HG02970 (cell line): ENCODE measurements around the gene GPATCH2.

Experiments
- ATAC-seq: cut with Tn5 transposase; IDR thresholded peaks from one replicate; pipeline ENCODE4 v1.9.1; 2021; ENCODE audit warnings: mild to moderate bottlenecking, moderate library complexity, moderate number of reproducible peaks; ENCODE audit not compliant: unreplicated experiment, low FRiP score

Gene GPATCH2

DNA sequence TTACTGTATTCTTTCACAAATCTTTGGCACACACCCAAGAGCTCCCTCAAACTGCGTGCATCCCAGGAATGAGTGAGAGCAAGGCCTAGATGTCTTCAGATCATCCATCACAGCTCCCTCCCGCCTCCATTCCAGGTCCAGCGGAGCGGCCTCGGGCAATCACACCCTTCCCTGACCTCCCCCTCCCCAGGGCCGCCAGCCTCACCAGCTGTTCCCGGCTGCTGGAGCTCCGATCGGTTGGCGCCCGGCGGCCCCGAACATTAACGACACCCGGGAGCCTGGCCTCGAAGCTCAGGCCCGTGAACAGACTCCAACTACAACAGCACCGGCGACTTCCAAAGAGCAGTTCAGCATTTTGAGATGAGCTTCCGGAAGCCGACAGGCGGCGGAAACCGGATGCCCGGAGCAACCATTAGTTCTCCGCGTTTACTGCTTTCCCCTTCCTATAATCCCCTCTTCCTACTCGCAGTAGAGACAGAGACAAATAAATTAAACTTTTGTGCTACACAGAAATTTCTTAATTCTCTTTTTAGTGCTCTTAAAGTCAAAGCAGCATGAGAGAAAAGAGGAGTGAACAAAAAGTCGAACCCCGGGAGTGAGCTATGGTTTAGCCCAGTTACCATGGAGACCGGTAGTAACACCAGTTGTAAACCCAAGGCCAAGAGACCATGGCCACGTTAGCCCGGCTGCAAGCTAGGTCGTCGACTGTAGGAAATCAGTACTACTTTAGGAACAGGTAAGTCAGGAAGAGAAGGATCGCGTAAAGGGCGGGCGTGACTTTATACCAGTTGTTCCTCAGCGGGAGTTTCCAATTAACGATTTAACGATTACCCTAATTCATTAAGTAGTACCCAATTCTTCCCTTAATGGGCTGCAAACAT lies at the start of gene GPATCH2, which contains the start of gene SPATA17:
Gene GPATCH2 (minus strand): TSS at position 380 of the 881 bp plus-strand sequence. CDS start 119 bp downstream, at position 261.
Gene SPATA17 (plus strand): TSS at position 634 of the 881 bp plus-strand sequence. CDS start 35 bp downstream, at position 669.
- peak; percentile 98 for ATAC-seq

- no peak for ATAC-seq
Measured at GRCh38 chr1:217674028-217674729, 43.3 kb upstream of the GPATCH2 start.

DNA sequence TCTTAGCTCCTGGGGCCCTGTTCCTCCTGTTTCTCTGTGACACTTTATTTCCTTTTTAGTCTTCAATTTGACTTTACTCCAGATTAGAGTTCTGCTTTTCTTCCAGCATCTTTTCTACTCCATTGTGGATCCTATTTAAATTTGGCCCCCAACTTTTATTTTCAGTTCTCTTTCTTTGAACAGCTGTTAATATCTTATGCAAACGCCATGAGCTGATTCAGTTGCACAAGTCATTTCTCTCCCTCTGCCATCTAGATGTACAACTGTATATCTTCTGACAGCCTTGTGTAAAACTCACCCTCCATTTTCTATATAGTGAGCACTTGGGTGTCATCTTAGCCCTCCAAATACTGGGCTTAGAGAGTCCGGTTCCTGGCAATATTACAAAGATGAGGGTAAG lies 42.5 kb upstream of the GPATCH2 start:
- ATAC-seq, result no peak

DNA sequence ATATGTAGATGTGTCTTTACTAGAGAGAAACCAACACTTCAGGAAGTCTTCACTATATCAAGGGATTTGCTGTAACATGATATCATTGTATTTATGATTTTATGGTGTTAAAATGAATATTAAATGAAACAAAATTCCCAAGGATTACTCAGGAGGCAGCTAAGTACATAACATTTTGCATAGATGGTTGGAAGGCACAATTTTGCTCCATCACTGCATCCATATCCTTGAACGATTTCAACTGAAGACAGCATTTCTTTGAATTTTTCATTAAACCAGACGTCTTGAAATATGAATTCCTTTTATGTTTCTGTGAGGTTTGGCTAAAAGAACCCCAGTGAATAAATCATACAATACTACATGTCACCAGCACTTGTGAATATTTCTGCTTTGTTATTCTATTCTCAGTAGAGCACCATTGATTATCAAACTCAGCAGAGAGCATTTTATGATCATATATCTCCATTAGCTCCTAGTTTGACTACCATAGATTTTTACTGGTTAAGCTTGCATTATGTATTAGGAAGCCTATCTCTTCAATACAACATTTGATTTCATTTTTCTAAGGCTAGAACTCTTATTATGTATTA lies 37.6 kb upstream of the GPATCH2 start:
- no peak for ATAC-seq

DNA sequence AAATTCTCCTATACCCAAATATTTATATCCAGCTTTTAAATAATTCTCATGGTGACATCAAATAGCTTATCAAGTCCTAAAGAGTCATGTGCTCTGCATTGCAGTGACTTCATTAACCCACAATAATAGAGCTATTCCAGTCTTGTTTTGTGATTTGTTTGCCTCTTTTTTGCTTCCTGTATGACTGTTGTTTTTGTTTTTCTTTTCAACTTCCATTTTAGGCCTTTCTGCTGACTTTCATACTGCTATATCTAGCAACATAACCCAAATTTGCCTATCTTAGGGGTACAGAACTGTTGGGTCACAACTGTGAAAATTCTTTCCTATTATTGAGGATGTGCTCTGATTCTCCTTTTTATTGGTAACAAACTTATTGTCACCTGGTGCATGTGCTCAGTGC lies 30.5 kb upstream of the GPATCH2 start:
- ATAC-seq, result no peak

- no peak for ATAC-seq
Measured at GRCh38 chr1:217660353-217661062, 29.6 kb upstream of the GPATCH2 start.

DNA sequence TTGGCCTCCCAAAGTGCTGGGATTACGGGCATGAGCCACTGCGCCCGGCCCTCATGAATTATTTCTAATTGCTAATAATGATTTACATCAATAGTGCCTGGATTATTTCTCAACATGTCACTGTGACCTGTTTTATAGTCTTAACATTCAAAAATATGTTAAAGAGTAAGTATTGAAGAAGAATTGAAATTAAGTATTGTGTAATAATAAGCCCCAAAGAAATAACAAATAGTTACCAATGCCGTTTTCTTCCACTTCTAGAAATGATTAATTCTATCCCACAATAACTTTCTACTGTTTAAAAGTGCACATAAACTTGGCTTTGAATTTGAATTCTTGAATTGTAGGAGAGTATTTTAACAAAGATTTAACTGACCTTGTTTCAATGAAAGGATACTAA lies 19.8 kb upstream of the GPATCH2 start:
- ATAC-seq, result no peak

DNA sequence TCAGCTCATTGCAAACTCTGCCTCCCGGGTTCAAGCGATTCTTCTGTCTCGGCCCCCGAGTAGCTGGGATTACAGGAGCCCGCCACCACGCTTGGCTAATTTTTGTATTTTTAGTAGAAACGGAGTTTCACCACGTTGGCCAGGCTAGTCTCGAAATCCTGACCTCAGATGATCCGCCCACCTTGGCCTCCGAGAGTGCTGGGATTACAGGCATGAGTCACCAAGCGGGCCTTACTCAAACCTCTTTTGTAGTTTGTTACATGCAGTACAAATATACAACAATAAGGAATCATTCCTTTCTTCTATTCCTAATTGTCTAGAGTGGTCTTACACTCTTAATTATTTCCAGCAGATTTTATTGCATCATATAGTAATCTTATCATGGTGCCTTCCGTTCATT lies 16.9 kb upstream of the GPATCH2 start:
- no peak for ATAC-seq

- ATAC-seq, result no peak
Measured at GRCh38 chr1:217642455-217642854, 11.6 kb upstream of the GPATCH2 start.

DNA sequence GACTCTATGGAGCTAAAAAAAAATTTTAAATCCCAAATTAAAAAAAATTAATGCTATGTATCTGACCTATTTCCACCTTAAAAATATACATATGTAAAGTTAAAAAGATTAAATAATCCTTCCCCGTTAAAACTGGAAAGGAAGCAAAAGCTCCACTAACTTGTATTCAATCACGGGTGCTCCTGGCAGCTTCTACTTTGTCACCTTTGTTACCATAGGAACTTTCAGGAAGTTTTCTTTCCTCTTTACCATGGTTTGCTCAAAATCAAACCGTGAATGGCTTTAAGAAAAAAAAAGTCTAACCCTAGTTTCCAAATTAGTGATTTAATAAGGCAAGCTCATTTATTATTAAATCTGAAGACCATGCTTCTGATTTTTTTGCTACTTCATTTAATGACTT lies 3.5 kb downstream of the GPATCH2 start:
- ATAC-seq, result no peak

DNA sequence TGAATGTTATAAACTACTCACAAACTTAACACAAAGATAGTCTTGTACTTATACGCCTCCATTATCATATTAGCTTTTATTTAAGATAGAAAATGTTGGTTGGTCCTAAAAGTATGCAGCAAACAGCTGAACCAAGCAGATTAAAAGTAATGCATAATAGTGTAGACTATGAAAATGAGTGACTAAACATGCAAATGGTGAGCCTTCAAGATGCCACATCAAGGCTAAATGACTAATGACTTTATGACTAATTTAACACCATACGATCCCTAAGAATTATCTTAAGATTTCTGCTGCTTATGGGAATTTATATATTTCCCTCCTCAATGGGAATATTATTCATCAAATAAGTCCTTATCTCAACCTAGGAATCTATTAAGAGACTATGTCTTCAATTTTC lies 4.6 kb downstream of the GPATCH2 start:
- ATAC-seq, result no peak

- ATAC-seq, result no peak
Measured at GRCh38 chr1:217622042-217622441, 8.8 kb downstream of the GPATCH2 start.

- ATAC-seq, result peak; percentile 100
Measured at GRCh38 chr1:217620814-217621213, 10.1 kb downstream of the GPATCH2 start.

- no peak for ATAC-seq
Measured at GRCh38 chr1:217617126-217617525, 13.8 kb downstream of the GPATCH2 start.

DNA sequence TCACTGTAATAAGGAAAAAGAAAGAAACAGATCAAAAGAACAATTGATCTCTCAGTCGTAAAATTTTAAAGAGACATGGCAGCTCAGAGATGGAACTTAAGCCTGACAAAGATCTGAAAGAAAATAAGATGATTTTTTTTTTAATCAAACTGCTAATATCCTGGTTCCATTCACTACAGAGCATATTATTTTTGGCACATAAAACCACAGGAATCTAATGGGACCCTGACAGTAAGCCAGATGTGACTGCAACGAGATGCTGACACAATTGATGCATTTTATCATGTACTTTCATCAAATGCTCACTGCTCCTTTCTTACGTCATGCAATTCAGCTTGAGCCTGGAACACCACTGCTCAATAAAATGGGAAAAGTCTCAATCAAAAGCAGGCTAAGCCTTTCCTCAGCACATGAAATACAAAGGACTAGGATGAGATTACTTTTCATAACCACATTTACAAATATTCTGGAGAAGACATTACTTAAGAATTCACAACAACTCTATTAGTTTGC lies 16.6 kb downstream of the GPATCH2 start:
- ATAC-seq, result no peak

DNA sequence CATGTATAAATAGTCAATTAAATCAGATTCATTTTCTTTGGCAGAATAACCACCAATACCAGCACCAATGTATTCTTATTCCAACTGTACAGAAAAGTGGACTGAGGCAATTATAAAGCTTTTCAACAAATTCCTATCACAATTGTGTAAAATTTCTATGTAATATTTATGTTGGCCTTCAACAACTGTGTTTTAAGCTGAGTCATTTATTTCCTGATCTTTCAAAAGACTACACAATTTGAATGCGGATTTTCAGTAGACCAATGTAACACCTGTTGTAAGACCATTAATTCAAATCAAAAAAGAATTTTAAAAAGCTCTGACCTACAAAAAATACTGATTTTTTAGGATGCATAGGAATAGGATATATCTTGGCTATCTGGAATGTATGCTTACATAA lies 25.5 kb downstream of the GPATCH2 start:
- ATAC-seq, result no peak

DNA sequence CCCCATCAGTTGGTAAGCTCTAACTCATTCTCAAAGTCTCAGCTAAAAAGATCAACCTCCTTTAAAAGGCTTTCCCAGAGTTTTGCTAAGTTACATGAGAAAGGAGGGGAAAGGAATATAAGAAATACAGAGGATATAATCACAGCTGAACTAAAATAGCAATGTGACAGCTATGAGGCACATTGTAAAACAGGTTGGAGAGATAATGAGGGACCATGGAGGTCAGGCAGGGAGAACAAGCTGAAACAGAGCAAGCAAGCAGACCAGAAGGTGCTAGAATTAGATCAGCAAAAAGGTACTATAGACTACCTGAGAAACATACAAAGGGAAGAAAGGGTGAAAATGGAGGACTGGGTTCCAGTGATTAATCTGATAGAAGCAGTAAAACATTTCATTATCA lies 28.5 kb downstream of the GPATCH2 start:
- ATAC-seq, result no peak

DNA sequence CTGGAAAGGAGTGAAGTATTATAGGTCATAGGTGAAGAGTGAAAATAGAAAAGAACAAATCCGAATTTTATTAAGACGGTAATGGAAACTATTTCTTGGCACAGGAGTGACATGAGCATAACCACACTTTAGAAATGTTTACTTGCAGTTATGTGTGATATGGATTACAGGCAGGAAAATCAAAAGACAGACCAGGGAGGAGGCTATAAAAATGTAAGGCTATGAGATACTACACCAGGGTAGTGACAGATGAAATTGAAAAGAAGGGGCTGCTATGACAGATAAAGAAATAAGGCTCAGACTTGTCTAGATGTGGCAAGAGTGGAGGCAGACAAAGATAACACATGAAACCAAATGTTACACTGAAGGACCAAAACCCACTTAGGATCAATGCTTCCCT lies 31.7 kb downstream of the GPATCH2 start:
- no peak for ATAC-seq

DNA sequence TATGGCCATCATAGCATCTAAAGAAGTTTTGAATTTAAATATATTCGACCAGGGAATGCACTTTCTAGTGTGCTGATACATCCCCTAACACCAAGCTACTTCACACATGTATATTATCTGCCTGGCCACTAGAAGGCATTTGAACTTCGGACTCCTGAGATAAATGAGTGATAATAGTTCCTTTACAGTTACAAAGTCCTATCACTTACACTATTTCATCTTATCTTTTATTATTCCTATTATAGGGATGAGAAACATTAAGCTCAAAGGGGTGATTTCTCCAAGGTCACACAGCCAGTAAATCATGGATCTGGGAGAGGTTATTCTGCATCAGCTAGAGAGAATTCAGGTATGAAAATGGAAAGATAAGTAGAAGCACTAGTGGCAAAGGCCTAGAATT lies 40.3 kb downstream of the GPATCH2 start:
- ATAC-seq, result no peak

DNA sequence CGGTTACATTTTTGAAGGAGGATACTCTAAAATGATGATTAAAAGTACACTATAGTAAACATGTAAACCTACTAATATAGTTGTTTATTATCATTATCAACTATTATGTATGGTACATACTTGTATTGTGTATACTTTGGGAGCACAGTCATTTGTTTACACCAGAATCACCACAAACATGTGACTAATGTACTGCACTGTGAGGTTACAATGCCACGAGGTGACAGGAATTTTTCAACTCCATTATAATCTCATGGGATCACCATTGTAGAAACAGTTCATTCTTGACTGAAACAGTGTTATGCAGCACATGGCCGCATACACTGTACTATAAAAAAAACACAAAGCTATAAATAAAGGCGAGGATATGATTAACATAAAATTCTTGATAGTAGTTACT lies 44.3 kb downstream of the GPATCH2 start:
- ATAC-seq, result no peak
